Colon (tissue), 2 donors: ENCODE data around the gene C1QTNF6.
A peak's percentile ranks its signal among the peaks of the same experiment; 100 is the strongest.
"Not testable (repeated sequence)": the region's sequence is repeated elsewhere in the genome, so short reads cannot be mapped to it uniquely, and the experiment has no call there.

Experiments used
- FAIRE-seq: peaks from 2 replicates; lab custom pipeline; 2012; peaks lifted over from hg19 to GRCh38; lab: Jason Lieb, UNC
- donor health status: control.
- donor health status: control.

Gene C1QTNF6

DNA sequence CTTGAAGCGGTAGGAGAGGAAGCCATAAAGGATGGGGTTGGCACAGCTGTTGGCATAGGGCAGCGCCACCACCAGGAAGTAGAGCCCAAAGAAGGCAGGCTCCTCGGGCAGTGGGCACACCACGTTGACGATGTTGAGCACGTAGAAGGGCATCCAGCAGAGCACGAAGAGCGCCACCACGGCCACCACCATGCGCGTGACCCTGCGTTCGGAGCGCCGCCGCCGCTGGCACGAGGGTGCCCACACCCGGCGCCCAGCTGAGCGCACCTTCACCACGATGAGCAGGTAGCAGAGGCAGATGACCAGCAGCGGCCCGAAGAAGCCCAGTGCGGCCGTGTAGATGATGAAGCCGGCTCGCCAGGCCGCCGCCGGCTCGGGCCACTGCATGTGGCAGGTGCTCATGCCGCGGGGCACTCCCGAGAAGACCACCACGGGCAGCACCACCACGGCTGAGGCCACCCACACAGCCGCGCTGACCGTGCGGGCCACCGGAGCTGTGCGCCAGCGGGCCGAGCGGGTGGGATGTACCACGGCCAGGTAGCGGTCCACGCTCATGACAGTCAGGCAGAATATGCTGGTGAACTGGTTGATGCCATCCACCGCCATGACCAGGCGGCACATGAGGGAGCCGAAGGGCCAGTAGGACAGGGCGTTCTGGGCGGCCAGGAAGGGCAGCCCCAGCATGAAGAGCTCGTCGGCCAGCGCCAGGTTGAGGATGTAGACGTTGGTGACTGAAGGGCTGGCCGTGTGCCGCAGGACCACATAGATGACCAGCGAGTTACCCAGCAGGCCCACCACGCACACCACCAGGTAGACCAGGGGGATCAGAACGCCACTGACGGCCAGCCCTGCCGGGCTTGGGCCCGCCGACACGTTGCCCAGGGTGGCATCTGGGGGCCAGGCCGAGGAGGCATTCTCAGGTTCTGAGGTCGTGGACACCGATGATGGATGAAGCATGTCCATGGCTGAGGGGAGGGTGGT, 19.1 kb upstream of the C1QTNF6 start:
- FAIRE-seq, result no peak

DNA sequence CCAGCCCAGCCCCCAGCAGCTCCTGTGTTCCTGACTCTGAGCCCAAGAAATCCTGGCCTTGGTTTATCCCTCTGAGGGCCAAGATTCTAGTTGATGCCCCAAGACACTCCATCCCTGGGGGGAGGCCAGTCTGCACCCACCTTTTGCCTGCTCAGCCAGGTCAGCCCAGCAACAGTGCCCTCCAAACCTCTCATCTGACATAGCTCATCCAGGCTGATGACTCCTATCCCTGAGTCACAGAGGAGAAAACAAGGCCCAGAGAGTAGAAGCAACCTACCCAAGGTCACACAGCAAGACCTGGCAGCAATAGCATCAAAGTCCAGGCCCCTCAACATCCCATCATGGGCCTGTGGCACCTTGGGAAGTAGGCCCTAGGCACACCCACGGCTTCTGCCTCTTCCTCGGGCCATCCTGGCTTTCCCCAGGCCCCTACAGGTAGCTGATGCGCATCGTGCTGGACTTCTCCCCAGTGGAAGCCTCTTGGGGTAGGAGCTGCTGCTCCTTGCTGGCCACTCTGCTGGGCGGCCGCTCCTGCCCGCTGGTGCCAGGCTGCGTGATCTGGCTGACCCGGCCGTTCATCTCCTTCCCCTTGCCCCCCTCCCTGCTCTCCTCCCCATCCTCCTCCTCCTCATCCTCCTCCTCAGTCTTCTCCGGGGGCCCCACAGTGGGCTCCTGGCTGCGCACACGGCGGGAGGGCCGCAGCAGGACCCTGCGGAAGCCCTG, 18.2 kb upstream of the C1QTNF6 start:
- FAIRE-seq, result no peak

DNA sequence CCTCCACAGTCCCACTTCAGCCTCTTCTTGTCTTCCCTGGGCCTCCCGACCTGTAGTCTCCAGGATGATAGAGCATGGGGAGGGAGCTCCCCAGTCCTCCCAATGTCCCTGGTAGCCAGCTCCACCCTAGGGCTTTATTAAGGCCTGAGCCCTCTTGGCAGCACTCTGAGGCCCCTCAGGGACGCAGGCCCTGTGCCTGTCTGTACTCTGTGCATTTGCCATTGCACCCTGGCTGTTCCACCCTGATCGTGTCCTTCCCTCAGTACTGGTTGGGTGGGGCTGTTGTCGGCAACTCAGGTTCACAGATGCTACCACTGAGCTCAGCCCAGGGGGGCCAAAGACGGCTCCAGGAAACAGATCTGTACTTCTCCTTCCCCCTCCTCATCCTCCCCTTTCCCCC, 17.0 kb upstream of the C1QTNF6 start:
- FAIRE-seq, result no peak

DNA sequence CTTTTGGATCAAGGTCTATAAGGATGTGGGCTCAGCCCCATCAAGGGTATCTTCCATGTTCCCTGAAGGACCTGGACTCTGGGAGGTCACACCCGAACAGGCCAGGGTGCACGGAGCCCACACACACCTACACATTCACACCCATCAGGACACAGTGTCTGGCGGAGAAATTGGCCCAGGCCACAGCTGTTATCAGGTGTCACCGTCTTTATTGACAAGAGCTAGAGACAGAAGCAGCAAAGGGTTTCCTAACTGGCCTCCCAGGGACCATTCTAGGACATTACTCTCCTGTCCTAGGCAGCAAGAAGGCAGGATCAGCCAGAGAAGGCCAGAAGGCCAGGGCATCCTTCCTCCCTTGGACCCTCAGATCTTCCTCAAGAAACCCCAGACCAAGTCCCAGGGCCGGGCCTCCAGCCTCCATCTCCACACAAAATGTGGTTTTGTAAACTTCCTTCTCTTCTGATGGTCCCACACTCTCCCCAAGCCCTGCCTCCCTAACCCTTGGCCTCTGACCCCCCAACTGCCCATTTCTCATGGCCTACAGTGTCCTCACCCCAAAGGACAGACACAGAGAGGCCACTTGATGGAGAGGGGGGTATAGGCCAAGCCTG, 16.1 kb upstream of the C1QTNF6 start:
- FAIRE-seq, result no peak

DNA sequence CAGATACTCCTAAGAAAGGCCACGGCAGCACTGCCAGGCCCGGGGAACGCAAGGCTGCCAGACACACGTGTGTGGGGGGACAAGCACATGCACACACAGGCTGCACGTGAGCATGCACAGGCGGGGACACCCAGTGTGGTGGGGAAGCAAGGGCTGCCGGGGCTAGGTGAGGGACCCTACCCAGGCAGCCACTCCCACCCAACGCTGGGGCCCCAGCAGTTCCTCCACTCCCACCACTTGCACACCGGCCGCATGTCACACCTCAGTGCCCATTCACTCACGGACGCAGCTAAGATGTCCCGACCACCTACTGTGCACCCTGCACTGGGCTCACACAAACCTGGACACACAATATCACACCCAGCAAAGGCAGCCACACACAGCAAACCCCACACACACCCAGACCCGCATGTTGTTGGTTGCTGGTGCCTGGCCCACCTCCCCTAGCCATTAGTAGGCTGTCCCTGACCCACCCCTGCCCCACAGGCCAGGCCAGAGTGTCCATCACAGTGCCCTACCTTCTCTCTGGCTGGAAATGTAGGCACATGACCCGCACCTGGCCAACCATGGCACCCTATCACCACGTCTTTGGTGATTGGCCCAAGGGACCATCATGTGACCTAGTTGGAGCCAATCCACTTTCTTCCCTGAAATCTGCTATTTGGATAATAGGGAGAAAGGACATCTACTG, 15.5 kb upstream of the C1QTNF6 start:
- FAIRE-seq, result no peak

DNA sequence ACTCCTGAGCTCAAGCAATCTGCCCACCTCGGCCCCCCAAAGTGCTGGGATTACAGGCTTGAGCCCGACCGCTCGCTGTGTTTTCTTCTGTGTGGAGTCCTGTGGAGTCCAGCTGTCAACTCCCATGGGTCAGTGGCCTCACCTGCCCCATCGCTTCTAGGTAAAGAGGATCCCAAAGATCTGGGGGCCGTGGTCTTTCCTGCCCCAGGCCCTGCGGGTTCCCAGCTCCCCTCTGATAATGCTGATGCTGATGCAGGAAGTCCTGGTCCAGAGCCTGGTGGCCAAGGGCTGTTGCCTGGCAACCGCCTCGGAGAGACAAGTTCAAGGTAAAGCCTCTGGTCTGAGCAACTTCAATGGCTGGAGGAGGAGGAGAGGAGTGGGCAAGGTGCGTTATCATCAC, 14.7 kb upstream of the C1QTNF6 start:
- FAIRE-seq, result no peak

DNA sequence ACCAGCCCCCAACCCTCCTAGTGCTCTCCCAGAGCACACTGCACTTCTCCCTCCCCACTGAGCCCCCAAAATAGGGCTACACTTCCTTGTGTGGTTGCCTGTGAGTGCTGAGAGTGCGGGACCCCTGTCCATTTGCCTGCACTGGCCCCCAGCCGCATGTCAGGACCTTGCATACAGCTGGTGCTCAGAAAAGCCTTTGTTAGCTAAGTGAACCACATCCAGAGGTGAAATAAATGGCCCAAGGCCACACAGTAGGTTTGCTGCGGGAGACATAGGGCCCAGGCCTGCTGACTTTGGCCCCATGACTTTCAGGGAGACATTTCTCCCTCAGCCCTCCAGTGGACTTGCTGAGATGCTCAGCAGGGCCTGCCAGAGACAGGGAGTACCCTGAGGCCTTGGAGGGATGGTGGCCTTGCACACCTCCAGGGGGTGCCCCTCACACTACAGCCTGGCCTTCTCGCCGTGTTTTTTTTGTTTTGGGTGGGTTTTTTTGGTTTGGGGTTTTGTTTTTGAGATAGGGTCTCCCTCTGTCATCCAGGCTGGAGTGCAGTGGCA, 14.0 kb upstream of the C1QTNF6 start:
- FAIRE-seq, result no peak

DNA sequence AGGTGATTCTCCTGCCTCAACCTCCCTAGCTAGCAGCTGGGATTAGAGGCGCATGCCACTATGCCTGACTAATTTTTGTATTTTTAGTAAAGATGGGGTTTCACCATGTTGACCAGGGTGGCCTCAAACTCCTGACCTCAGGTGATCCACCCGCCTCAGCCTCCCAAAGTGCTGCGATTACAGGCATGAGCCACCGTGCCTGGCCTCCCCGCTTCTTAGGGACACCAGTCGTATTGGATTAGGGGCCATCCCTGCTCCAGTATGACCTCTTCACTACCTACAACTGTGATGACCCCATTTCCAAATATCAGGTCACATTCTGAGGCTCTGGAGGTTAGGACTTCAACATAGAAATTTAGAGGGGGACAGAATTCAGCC, 13.4 kb upstream of the C1QTNF6 start:
- not testable (repeated sequence) for FAIRE-seq

DNA sequence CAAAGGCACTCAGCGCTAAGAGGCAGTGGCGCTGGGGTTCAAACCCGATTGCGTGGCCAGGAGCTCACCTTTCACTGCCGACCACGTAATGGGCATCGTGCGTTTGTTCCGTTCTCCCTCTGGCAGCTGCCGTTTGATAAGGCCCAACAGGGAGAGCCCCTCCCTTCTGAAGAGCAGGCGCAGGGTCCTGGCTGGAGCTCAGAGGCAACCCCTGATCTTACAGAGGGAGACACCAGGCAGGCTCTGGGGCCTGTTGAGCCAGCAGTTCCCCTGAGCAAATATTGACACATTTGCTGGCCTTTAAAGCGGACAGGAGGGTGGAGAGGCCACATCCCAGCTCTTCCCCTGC, 11.7 kb upstream of the C1QTNF6 start:
- no peak for FAIRE-seq

DNA sequence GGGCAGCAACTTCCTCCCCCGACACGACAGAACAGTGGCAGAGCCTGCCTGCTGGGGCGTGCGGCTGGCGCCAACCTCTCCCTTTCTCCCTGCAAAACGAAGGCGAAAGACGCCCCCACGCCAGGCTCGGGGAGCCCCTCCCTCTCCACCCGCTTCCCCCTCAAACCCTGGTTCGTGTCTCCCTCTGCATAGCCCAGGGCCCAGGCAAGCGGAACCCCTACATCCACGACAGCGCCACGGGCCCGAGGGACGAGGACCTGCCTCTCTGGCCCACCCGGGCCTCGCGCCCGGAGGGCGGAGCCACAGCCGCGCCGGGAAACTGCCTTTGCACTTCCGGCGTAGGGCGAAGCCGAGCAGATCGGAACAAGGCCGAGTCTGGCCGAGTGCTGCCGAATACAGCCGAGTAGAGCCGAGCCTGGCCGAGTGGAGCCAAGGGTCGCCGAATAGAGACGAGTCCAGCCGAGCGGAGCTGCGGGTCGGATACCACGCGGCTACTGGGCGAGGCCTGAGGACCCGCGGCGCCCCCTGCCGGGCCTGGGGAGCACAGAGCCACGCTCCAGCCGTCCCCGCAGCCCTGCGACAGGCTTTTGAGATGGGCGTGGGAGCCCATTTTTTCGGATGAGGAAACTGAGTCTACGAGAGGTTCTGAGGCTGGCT, 11.2 kb upstream of the C1QTNF6 start:
- FAIRE-seq, result peak; percentile 86

DNA sequence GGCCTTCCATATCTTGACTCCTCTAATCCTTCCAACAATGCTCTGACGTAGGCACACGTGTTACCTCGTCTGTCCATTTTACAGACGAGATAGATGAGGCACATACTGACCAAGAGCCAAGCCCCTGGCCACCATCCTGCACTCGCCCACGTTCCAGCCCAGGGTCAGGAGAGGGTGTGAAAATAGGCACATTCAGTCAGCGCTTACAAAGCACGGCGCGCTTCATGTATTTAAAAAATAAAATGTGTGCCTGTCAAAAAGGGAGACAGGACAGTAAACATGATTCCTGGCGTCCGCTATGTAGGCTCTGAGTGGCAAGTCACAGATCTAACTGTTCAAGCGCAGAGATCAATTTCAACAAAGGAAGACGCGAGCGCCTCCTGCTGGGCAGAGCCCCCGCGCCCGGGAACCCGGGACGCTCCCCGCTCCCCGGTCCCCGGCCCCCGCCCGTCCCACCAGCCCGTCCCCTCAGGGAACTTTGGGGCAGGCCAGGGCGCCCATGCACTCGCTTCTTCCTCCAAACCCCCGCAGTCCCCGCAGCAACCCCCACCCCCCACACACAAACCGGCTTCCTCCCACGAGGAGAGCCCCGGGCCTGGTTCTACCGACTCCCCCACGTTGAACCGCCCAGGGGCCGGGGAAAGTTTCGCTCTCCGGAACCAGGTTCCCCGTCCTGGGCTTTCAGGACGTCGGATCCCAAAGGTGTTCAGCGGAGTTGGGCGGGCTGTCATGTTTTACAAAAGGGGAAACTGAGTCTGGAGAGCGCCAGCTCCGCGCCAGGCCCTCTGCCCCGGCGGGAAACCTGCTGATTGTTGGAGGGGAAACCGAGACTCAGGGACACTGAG, 10.4 kb upstream of the C1QTNF6 start:
- no peak for FAIRE-seq

DNA sequence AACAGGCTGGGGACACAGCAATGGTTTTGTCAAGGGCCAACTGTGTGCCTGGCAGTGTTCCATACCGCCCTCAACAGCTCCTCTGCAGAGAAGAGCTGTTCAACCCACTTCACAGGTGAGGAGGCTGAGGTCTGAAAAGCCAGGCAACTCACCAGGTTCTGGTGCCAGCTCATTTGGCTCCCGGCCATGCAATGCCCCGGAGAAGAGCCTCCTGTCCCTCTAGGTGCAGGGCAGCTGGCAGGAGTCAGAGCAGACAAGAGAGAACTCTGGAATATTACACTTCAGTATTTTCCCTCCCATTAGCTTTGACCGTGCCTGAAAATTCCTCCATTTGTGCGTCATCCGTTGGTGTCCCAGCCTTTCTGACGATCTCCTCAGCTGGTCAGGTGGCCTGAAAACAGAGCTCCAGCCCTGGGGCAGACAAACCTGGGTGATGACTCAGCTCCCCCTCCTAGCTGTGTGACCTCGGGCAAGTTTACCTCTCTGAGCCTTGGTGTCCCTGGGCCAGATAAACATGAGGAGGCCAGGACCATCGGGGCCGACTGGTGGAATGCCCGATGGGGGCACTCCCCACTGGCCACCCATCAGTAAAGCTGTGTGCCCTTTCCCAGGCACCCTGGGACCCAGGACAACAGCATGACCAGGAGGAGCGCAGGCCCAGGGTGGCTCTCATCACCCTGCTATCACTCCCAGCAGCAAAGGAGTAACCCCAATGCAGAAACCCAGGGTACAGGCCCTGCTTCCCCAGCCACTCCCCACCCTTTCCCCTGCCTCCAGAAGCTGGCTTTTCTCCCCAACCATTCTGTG, 9.6 kb upstream of the C1QTNF6 start:
- FAIRE-seq, result no peak

DNA sequence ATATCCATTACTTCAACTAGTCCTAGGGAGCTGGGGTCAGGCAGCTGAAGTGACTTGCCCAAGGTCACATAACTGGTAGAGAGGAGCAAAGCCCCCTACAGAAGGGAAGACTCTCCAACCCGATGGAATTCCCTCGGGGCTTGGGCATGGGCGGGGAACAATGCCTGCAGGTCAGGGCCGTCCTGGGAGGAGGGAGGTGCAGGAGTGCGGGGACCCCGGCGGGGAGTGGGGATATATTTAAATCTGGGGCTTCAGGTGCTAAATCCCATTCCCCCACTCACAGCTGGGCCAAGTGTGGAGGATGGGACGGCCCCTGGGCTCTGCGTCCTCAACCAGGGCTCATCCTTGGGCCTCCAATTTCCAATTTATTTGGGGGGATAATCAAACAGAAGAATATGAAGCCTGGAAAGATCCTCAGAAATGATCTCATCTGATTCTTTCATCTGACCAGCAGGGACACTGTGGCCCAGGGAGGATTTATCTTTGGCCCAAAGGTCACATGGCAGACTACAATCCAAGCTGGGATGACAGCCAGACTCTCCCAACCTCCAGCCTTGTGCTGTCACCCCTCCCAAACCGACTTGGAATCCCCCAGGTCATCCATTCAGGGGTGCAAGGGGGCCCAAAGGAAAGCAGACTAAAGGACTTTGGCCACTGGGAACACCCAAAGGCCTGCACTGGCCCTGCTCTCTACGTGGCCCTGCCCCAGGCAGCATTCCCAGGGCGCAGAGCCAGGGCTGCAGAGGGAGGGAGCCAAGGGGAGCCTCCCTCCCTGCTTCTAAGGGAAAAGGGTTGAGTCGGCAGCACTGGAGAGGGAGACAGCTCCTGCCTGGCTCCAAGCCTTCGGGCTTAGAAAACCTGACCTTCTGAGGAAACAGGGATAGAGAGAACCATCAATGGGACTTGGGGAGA, 8.7 kb upstream of the C1QTNF6 start:
- FAIRE-seq, result no peak

DNA sequence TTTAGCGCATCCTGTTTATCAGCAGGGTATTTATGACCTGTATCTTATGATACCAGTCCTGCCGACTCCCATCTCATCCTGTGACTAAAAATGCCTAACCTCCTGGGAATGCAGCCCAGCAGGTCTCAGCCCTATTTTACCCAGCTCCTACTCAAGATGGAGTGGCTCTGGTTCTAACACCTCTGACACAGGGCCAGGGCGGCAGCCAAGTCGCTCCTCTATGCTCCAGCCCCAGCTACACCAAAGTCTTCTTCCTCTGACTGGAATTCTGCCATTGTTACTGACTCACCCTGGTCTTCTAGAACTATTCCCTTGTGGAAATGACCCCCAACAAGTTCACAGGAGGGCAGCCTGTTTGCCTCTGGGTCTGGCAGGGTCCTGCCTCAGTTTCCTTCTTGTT, 7.9 kb upstream of the C1QTNF6 start:
- FAIRE-seq, result no peak

DNA sequence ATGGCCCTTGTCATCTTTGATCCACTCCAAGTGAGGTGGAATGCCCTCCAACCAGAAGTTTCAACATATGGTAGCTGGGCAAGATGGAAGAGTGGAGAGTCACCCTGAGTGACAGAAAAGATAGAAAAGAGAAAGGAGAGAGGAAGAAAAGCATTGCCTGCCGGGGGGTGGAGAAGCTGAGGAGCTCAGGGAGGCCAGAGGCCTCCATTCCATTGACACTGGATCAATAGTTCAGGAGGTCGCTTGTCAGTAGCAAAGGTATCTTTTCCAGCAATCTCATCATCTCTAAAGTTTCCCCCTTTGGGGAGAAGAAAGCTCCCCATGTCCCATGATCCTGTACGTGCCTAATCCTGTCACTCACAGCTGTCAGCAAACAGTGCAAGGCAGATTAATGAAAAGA, 6.7 kb upstream of the C1QTNF6 start:
- no peak for FAIRE-seq

DNA sequence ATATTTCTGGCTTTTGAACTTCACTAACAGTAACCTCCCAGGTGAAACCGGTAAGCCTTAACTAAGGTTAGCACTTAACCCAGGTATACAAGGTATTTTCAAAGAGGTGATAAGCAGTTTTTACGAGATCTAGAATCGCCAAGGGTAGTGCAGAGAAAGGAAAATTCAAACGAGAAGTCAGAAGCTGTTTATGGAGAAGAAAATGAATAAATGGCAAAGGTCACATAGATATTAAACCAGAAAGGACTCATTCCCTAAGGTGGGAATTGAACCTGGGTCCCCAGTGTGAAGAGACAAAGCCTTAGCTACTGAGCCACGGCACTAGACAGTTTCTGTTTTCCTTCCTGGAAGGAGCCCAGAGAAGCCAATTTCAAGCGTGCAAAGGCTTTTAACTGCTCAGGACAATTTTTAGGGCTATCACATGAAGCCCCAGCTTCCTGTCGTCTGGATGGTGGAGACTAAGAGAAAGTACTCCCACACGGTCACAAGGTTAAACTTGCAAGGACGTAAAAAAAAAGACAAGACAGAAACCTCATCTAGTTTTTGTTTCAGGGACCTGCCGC, 5.7 kb upstream of the C1QTNF6 start:
- FAIRE-seq, result no peak

DNA sequence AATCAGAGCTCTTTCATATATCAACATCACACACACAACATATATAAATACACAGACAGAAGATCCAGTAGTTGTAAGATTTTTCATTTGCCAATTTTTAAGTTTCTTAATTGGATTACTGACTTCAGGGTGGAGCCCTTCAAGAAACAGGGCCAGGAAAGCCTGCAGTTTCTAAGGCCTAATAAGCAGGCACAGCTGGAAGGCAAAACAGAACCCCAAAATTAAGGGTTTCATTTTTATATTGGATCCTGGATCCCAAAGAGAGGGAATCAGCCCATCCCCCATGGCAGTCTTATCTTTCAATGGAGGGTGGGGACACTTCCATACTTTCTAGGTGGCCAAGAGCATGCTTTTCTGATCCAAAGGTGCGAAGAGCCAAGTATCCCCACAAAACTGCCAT, 4.7 kb upstream of the C1QTNF6 start:
- FAIRE-seq, result peak; percentile 70

DNA sequence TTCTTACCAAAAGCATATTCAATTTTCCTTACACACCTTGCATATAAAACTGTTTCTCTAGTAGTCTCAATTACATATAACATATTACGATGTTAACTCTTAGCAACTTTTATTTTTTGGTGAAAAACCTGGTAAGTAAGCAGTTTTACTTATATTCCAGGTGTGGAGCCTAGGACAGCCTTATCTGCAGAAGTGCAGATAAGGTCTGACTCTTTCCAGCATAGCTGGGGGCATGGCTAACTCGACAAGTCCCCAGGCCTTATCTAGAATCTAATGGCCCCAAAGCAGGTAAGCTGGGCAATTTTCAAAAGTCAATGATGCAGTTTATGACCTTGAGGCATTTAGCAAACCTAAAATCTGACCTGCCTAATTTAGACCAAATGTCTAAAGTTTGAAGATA, 4.2 kb upstream of the C1QTNF6 start:
- FAIRE-seq, result no peak
